GM18498 (cell line): ENCODE measurements around the gene SSU72.
"Not testable (repeated sequence)": the region's sequence is repeated elsewhere in the genome, so short reads cannot be mapped to it uniquely, and the experiment has no call there.

Experiments used
- ATAC-seq: cut with Tn5 transposase; IDR thresholded peaks from one replicate; pipeline ENCODE4 v1.9.1; 2021; ENCODE audit warnings: mild to moderate bottlenecking, moderate library complexity; ENCODE audit not compliant: unreplicated experiment

SSU72 gene

DNA sequence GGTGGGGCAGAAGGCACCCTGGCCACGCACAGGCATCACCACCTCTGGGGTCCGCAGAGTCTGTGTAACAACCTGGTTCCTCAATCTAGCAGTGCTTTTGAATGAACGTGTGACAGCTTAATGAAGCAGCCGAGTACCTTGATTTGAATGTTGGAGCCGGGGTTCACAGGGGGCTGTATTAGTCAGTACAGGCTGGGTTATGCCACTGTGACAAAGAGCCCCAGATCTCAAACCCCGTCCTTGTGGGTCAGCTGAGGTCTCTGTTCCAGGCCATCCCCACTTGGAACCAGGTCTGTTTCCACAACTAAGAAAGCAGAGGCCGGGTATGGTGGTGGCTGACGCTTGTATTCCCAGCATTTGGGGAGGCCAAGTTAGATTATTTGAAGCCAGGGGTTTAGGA is 44.7 kb downstream of the SSU72 start:
- ATAC-seq, result no peak

DNA sequence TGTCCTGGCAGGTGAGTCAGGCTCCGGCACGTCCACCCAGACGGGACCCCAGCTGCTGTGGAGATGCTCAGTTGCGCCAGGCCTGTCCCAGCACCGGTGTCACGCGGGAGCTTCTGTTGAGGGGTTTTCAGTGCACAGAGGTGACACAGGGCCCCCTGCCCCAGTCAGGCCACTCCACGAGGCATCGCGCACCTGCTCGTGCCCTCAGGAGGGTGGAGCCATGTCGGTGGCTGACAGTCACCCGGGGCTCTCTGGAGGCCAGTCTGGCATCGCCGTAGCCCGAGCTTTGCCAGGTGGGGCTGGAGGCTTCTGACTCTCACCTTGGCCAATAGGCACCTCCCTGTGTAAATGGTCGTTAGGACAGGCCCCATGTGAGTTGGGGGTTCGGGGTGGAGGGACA is 45.3 kb downstream of the SSU72 start:
- no peak for ATAC-seq

- ATAC-seq, result no peak
Measured at GRCh38 chr1:1528301-1529267, 46.1 kb downstream of the SSU72 start.

GRCh38 chr1:1527092-1527816 is 47.4 kb downstream of the SSU72 start:
- no peak for ATAC-seq

DNA sequence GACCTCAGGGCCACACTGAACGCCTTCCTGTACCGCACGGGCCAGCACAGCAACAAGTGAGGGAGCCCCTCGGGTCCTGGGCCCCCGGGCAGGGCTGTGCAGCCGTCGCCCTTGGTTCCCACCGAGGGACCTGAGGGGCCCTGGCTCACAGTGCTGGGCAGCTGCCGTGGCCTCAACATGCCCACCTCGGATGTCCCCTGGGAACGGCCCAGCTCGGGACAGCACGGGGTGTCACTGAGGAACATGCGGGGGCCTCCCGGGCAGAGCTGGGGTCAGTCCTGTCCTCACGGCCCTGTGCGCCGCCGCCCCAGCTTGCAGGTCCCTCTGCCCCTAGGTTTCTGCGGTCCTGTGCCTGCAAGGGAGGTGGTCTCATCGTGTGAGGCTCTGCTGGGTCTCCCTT is 48.2 kb downstream of the SSU72 start:
- ATAC-seq, result not testable (repeated sequence)

DNA sequence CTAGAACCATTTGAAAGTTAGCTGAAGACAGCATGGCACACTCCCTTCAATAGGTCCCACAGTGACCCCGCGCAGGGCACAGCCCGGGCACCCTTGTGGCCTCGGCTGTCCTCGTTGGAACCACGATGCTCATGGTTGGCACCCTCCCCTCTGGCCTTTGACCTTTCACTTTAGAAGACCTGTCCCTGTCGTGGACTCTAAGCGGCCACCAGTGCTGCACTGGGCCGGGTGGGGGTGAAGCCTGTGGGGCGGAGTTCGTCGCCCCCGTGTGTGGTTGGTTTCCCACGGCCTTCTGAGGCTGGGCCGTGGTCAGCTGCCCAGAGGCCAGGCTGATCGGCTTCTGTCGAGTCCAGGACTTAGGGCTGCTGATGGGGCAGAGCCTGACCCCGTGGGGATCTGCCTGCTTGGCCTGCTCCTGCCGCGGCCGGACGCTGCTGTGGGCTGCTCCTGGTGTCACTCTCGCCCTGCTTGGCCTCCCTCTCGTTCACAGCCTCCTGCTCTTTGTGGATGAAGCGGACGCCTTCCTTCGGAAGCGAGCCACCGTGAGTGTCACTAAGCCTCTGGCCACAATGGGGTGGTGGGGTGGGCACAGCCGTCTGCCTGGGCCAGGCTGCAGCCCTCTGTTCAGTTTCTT is 49.8 kb downstream of the SSU72 start:
- ATAC-seq, result not testable (repeated sequence)

- ATAC-seq, result not testable (repeated sequence)
Measured at GRCh38 chr1:1523651-1524050, 51.0 kb downstream of the SSU72 start.

- not testable (repeated sequence) for ATAC-seq
Measured at GRCh38 chr1:1523226-1523625, 51.4 kb downstream of the SSU72 start.

DNA sequence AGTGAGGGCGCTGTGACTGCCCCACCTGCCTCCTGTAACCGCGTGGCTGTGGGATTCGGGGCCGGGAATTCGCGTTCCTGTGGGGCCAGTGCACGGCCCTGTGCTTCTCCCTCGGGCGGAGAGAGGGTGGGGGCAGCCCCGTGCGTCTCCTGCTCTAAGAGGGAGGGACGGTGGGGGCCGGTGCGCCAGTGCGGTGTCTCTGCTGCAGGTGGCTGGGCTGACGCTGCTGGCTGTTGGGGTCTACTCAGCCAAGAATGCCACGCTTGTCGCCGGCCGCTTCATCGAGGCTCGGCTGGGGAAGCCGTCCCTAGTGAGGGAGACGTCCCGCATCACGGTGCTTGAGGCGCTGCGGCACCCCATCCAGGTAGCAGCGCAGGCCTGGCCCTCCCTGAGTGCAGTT is 52.1 kb downstream of the SSU72 start:
- not testable (repeated sequence) for ATAC-seq

- ATAC-seq, result no peak
Measured at GRCh38 chr1:1521331-1521730, 53.3 kb downstream of the SSU72 start.

DNA sequence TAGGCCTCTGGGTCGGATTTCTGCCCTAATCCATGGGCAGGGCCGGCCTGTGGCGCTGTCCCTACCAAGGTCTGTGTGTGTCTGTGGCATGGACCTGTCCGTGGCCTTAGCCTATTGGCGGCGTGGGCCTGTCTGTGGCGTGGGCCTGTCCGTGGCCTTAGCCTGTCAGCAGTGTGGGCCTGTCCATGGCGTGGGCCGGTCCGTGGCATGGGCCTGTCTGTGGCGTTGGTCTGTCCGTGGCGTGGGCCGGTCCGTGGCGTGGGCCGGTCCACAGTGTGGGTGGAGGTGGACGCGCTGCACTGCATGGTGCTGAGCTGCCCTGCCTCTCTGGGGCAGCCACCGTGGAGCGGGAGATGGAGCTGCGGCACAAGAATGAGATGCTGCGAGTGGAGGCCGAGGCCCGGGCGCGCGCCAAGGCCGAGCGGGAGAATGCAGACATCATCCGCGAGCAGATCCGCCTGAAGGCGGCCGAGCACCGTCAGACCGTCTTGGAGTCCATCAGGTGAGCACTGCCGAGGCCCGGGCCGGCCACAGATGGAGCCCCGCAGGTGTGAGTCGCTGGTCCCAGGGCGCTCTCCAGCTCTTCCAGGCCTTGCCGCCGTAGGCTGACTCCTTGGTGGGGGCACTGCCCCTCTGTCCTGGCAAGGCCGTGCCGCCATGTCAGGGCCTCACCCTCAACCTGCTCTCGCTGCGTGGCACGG is 54.7 kb downstream of the SSU72 start:
- ATAC-seq, result not testable (repeated sequence)

DNA sequence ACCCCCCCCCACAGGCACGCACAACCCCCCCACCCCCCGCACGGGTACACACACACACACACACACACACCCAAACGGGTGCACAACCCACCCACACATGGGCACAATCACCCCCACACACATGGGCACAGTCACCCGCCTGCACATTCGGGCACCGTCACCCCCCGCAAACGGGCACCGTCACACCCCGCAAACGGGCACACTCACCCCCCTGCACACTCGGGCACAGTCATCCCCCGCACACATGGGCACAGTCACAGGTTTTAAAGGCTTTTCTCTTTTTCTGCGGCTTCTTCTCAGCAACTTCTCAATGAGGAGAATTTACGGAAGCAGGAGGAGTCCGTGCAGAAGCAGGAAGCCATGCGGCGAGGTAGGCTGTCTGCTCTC is 56.0 kb downstream of the SSU72 start:
- not testable (repeated sequence) for ATAC-seq

DNA sequence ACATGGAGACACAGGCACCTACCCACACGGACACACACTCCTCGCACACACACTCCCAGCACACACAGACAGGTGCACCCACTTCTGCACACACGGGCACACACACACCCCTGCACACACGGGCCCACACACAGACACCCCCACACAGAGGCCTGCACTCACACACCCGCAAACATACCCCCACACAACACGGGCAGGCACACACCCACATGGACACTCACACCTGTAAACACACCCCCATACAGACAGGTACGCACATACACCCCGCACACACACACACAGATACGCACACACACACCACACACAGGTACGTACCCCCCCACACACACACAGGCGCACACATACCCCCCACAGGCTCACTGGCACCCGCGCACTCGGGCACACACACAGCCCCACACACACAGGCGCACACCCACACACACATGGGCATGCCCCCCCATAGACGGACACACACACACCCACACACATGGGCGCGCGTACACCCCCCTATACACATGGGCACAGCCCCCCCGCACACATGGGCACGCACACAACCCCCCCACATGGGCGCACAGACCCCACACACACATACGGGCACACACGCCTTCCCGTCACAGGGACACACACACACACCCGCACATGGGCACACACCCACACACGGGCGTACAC is 56.6 kb downstream of the SSU72 start:
- ATAC-seq, result no peak

- ATAC-seq, result not testable (repeated sequence)
Measured at GRCh38 chr1:1516923-1517322, 57.7 kb downstream of the SSU72 start.

DNA sequence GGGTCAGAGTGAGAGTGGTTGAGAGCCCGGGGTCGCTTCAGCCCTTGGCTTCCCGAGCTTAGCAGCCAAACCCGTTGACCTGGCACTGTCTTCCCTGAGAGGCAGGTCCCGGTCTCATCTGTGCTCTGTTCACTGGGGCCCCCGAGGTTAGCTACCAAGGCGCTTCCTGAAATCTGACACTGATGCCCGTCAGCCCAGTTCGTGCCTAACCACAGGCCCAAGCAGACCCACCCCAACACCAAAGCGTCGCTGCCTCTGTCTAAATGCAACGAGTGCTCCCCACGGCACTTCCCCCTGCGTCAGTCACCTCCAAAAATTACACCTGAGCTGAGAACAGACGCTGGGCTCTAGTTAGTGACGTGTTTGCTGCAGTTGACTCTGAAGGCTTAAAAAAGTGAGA is 60.3 kb downstream of the SSU72 start:
- not testable (repeated sequence) for ATAC-seq

GRCh38 chr1:1513675-1514074 is 61.0 kb downstream of the SSU72 start:
- ATAC-seq, result not testable (repeated sequence)

GRCh38 chr1:1512425-1512824 is 62.2 kb downstream of the SSU72 start:
- ATAC-seq, result peak; percentile 15

- peak; percentile 84 for ATAC-seq
Measured at GRCh38 chr1:1511533-1512285, 63.0 kb downstream of the SSU72 start, which contains the start of gene ATAD3A. Gene ATAD3A (plus strand): TSS chr1:1512162. CDS start chr1:1512269, 107 bp downstream.

GRCh38 chr1:1510912-1511532 is 63.6 kb downstream of the SSU72 start:
- no peak for ATAC-seq
